Activated gamma-delta T cell treated with anti-CD3 and anti-CD28 coated beads, Interleukin-2, amount 50 U/mL, for 16 hours (primary cell): ENCODE results near the gene FEV.

Experiments
- DNase-seq: peaks from one replicate; pipeline ENCODE4 v3.0.0-alpha.2; 2020; ENCODE audit warnings: low read depth

The FEV gene

DNA sequence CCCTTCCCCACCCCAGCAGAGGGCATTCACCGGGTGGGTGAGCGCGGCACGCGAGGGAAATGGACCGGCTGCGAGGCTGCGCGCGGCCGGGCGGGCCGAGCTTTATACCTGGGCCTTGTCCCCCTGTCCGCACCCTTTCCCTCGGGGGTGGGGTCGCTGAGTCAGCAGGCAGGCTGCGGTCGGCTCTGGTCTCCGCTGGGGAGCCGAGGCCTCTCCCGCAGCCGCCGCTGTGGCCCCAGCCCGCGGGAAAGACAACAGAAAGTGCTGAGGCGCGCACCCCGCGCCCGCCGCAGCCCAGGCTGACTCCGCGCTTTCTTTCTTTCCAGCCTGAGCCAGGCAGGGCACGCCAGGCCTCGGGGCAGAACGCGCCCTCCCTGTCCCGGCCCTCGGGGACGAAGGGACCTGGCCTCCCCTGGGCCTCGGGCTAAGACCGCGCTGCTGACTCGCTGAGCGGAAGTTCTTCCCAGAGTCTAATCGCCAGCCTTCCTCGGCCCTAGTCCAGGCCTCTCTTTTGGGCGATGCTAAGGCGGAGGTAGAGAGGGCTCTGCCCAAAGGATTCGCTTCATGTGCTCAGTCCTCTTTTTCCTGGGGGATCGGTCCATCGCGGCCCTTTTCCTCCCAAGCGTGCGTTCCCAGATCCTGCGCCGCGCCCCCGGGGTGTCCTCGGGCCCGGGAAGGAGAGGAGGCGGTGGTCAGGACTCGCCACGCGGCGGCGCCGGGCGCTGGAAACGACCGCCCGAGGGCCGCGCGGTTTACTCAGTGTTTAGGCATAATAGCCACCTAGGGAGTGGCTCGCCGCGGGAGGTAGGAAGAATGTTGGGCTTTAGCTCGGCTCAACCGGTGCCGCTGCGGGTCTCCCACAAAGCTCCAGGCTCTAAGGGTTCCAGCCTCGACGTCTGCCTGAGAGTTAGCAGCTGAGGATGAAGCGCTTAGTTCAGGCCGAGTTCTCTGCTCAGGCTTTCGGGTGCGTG lies 8.6 kb upstream of the FEV start, which contains the start of gene CRYBA2:
TSS of gene CRYBA2 (minus strand) at position 78 of the 971 bp plus-strand sequence. CDS start 246 bp downstream, outside the sequence.
- DNase-seq: no peak

DNA sequence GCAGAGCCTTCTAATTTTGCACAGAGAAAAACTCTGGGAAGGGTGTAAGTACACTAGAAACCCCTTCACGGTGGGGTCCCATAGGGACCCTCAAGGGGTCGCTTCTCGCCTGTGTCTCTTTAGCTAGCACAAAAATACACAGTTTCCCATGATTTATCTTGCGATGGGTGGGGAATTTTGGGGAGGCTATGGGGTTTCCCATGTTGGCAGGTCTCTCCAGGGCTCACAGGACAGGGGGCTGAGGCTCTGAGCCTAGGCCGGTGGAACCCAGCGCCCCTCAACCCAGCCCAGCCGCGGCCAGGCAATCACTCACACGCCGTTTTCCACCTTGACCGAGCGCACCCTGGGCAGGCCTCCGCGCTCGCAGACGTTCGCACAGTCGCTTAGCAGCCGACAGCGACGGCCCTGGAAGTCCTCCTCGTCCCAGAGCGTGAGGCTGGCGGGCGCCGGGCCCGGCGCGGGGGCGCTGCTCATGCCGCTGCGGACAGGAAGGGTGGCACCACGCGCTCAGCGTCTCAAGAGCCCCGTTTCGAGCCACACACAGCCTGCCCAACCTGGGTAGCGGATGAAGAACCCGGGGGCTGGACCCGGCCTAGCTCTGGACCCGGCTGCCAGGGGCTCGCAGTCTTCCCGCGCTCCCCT lies 7.8 kb upstream of the FEV start:
- no peak for DNase-seq

DNA sequence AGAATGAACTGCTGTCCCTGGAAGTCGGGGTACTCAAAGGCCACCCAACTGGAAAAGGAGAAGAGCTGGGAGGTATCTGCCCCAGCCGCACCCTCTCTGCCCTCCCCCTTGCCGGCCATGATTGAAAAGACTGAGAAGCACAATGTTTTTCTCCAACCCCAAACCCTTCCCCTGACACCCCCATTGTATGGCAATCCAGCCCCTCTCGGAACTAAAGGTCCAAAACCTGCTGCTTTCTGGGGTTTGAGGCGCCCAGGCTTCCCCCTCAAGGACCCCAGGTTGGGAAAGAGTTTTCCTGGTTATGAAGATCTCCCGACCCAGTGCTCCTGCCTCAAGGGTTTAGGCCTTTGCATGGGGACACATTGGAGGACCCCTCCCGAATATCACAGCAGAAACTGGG lies 7.2 kb upstream of the FEV start:
- DNase-seq: no peak

DNA sequence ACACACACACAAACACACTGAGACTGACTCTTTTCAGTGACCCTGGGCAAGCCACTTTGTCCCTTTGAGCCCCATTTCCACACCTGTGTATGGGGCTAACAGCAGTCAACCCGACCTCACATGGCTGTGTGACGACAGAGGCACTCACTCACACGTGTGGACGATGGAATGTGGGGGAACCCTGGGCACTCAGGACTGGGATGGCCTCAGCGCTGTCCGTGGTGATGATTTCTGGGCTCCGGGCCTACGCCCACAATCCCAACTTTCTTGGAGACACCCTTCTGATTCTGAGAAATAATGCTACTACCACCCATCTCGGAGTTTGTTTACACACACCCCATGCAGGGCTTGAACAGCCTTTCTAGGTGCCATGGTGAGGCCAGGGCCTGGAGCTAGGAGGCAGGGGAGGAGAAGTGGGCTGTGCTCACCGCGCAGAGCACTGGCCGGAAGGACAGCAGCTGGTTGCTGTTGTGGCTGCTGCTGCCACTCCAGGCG lies 6.7 kb upstream of the FEV start:
- DNase-seq: no peak

DNA sequence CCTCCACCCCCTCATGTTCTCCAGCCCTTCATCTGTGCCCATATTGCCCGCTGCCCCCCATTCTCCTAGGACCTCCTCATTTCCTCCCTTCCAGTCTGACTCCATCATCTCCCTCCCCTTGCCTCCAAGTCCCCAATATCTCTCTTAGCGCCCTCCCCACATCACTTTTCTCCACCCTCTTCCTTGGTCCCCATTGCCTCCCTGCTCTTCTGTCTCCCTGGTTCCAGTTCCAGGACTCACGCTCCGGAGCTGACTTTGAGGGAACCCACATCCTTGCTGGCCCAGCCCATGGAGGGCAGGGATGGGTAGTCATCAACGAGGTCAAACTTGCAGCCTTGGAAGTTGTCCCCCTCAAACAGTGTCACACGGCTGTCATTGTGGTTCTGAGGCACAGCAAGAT lies 5.6 kb upstream of the FEV start:
- DNase-seq: no peak

DNA sequence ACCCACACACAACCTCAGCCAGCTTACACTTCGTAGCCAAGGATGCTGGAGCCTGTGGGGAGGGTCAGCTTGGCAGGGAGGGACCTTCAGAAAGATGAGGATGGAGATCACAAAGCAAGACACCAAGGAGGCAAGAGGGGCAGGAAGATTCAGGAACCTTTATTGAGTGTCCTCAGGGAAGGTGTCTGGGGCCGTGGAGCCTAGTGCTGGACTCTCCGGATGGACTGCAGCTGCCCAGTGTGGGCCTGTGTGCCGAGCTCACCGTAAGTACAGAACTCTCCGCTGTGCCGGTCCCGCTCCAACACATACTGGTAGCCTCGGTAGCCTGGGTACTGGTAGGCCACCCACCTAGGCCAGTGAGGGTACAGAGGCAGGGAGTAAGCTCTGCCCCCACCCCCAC lies 5.1 kb upstream of the FEV start:
- DNase-seq: no peak

DNA sequence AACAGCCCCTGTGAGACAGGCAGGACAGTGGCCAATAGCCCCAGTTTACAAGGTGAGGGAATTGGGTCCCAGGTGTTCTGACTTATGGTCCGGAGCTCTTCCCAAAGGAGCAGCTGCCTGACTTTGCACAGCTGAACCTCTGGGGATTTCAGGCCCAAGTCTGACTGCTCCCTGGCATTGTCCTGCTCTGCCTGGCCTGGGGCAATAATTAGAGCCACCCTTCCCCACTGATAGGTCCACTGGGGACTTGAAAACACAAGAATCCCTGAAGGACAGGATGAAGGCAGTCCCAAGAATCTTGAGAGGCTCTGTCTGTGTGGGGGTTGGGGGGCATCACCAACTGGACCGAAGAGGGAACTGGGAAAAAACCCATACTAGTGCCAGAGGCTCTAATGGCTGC lies 3.7 kb upstream of the FEV start:
- DNase-seq: no peak

DNA sequence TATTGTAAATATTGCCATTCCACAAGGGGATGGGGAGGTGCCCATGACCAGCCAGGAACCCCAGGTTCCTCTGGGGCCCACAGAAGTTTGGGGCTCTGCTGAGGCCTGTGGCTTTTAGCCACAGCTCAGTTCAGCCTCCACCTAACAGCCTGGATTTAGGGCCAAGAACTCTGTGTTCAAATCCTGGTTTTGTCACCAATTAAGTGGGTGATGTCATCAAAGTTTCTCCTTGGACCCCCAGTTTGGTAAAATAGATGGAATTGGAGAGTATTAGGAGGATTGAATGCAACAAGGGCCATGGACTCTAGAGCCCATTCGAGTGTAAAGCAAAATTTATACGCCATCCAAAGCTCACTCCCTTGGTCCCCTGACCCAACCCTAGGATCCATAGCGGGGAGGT lies 3.2 kb upstream of the FEV start:
- DNase-seq: no peak

DNA sequence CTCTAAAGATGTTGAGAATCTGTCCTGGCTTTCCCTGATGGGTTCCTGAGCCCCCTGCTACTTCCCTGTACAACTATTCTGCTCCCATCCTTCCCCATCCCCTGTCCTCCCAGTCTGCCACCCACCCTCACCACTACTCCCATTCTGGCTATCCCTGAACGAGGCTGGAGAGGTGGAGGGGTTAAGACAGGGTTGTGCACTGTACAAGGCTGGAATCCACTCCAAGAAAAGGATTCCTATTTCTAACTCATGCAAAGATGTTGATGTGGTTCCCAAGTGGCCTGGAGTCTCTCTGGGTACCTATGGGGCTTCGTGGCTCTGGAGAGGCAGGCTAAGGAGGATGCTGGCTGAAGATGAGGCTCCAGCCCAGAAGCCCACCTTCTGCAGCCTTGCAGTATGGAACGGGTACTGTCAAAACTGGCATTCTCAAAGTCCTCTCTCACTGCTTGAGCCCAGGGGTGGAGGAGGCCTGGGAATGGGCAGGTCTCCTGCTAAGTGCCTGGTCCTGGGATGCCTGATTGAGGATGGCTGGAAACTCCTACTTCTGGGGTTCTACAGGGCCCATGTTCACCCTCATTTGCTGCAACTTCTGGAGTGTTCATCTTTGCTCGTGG lies 1.3 kb upstream of the FEV start:
- DNase-seq: no peak

DNA sequence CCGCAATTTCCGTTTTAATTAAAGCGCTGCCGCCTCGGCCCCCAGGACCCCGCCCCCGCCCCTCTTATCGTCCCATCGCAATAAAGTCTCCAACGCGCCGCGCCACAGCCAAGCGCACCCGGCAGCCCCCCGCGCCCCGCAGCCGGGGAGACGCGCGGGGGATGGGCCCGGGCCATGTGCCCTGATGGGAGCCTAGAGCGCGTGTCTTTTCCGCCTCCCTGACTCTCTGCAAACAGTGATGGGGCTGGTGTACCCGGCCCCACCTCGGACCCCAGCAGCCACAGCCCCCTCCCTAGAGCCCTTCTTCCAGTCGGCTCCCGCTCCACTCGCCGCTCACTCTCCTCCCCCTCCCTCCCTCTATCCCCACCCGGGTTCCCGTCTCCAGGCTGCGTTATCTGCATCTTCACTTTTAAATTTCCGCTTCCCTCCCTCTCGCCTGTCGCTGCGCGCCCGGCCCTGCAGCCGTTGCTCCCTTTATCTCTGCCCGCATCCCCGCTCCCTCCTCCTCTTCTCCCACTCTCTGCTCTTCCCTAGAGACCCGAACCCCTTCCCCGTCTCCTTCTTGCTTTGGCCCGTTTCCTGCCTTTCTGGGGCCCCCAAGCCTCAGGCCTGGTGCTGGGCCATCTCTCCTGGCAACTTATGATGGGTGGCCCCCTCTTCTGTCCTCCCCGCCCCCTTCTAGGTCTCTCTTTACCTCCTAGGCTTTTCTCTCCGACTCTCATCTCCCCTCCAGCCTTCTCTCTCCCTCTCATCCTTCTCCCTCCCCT lies 524 bp upstream of the FEV start:
- no peak for DNase-seq

DNA sequence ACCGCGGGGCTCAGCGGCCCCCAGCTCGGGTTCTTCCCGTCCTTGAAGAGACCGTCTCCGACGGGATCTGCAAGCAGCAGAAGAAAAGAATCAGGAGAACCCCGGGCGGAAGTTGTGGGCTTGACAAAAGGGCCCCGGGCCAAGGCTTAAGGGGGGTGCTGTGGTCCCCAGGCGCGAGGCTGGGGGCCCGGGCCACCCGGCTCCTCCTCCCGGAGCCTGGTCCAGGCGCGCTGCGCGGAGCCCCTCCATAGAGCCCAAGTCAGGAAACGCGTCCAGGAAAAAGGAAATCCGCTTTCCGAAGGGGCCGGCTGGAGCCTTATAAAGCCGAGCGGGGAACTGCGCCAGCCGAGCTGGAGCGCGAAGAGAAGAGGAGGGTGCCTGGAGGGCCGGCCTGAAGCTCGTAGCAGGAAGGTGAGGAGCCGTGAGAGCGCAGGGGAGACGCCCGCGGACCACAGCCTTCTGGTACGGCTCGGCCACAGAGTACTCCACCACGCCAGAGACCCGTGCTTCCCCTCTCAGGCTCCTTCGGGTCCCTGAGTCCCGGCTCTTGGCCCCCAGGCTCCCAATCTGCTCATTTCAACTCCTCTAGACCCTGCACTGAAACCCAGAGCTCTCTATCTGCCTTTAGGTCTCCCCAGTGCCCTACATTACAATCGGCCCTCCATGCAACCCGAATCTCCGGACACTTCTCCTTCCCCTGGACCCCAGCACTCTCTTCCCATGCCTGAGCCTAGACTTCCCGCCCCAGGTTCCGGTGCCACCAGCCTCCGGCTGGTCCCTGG lies 554 bp downstream of the FEV start:
- DNase-seq: no peak

DNA sequence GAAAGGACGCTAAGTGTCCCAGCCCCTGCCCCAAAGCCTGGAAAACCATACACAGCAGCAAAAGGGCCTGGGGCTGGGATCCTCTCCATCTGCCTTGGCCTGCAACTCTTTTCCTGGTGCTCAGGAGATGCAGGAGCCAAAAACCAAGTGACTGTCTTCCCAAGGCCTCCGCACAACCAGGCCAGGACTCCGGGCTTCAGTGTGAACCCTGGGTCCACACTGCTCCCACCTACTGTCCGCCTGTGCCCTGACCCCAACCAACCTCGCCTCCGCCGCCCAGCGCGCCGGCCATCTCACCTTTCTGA lies 1.1 kb downstream of the FEV start:
- no peak for DNase-seq

DNA sequence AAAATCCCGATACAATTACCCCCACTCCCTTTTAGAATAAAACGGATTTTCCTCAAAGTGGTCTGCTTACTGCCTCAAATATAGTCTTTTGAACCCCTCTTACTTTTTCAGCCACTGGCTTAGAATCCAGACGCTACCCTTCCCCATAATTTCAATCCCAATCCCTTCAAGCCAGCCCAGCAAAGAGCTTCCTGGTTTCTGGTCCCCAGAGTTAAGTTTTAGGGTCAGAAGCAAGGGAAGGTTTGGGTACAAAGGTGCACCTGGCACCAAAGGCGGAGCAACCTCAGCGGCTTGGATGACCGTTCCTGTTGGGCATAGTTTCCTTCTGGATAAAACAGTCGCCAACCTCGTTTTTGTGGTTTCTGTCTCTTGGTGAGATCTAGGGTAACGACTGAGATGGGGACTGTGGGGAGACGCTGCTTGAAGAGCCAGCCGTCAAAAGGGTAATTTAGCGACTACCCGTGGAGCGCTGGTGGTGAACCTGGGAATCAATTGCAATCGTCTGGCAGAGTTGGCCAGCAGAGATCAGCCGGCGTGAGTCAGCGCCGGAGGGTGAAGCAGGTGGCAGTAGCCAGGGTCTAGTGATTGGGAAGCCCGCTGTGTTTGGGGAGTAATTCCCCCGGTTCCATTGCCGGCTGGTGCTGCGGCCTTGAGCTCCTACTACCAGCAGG lies 1.6 kb downstream of the FEV start:
- no peak for DNase-seq

DNA sequence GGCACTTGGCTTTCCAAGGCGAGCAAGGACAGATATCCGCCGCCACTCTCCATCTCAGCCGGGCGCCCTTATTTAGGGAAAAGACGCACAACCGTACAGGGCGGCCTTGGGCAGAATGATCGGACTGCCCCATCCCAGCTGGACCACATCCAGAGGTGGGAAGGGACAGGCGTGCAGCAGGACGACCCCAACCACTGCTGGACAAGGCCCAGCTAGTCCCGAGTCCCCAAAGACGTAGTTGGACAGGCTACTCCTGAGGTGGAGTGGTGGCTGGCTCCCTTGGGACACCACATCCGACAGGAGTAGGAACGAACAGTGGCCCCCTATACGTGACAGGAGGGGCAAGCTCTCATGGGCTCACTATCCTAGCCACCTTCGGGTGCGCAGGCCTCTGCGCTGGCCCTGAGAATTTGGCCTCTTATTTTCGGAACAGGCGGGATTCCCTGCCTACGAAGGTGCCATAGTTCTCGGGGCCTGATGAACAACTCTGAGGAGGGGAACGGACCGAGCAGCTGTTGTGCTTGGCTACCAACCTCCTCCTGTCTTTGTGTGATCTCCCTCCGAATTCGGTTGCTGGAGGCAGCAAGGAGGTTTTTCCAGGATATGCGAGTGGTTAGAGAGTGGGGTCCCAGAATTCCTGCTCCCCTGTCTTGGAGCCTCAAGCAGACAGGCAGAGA lies 2.3 kb downstream of the FEV start:
- no peak for DNase-seq

DNA sequence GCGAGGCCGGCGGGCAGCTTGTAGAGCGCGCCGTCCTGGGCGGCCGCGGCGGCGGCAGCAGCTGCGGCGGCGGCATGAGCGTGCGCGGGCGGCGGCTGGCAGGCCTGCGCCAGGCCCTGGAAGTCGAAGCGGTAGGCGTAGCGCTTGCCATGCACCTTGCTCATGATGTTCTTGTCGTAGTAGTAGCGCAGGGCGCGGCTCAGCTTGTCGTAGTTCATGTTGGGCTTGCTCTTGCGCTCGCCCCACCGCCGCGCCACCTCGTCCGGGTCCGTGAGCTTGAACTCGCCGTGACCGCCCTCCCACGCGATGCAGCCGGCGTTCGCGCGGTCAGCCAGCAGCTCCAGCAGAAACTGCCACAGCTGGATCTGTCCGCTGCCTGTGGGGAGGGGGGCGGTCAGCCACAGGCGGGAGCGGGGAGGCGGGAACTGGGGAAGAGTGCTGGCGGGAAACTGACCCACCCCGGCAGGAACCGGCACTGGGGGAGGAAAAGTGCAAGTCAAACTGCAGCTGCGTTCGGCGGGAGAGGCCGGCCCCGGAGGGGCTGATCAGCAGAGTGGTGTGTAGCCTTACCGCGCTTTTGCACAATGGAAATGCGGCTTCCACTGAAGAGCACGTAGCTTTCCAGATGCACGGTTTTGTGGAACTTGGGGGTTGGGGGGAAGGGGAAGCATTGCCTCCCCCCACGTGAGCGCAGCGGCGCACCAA lies 3.0 kb downstream of the FEV start:
- DNase-seq: no peak

DNA sequence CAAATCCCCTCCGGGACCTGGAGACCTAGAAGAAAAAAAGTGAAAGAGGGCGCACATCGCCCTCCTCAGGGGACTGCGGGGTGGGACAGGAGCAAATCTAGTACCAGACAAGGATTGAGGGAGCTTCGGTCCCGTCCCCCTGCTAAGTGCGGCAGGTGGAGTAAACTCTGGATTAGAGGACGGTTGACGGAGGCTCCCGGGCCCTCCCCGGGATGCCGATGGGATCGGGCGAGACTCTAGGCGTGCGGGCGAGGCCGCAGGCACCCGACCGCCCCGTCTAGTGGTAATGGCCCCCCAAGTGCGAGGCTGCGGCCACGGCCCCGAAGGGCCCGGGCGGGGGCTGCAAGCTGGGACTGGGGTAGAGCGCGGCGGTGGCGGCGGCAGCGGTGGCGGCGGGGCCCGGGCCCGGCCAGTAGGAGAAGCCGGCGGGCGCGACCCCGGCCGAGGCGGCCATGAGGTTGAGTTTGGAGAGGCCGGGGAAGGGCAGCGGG lies 3.5 kb downstream of the FEV start:
- DNase-seq: no peak

DNA sequence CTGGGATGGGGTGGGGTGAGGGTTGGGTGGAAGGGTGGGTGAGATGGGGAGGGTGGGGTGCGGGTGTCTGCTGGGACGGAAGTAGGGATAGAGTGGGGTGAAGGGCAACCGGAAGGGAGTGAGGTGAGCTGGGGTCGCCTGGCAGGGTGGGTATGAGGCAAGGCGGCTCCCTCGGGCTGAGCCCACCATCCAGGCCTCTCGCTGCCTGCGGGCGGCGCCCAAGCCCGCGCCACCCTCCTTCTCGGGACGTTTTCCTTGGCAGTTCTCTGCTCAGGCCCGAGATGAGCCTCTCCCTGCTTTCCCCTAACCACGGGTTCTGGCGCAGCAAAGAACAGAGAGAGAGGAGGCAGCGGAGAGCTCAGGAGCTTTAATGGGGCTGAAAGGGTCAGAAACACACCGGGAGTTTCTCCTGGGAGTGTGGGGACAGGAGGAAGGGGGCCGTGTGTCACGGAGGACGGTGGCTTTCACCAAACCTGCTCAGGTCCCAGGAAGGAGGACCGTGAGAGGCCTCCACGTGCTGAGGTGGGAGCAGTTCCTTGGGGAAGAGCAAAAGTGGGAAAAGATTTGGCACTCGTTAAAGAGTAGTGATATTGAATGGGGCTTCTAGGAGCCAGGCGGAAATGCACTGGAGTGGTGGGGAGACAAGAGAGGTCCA lies 4.1 kb downstream of the FEV start:
- no peak for DNase-seq

DNA sequence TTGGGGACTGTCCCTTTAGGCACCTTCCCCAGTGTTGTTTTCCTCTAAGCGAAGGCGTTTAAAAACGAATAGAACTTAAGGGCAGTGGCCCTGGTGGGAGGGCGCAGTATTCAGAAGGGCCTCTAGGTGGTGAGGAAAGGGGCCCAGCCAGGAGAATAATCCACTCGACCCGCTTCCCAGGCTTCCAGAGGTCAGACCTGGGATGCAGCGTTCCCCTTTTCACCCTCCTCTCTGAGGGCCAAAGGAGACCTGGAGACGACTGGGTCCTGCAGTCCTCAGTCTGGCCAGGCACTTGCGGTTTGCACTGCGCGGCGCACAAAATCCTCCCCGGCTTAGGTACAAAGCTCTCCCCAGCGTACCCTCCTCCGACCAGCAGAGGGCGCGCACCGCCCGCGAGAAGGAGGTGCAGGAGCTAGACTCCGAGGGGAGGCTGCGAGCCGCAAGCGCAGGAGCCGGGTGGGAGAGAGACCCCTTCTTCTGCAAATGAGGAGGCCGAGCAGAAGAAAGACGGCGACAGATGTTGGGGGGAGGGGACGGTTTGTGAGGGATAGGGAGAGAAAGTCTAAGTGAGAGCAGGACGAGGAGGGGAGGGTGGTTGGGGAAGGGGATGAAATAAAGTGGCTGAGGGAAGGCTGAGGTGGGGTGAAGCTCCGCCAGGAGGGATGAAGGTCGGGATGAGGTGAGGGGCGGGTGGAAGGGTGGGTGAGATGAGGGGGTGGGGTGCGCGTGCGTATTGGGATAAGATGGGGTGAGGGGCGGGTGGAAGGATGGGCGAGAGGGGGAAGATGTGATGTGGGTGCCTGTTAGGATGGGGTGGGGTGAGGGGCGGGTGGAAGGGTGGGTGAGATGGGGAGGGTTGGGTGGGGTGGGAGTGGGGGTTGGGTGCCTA lies 4.9 kb downstream of the FEV start:
- DNase-seq: peak; percentile 76
